GM21381 (cell line): ENCODE data around the gene PGM1.

Experiments
- ATAC-seq: cut with Tn5 transposase; IDR thresholded peaks from one replicate; pipeline ENCODE4 v1.9.1; 2021; ENCODE audit warnings: mild to moderate bottlenecking, moderate library complexity; ENCODE audit not compliant: unreplicated experiment

PGM1 gene

GRCh38 chr1:63663873-63664272 is 70.7 kb downstream of the PGM1 start:
- no peak for ATAC-seq

GRCh38 chr1:63664742-63665141 is 71.5 kb downstream of the PGM1 start:
- ATAC-seq = no peak

- ATAC-seq = no peak
Observed at GRCh38 chr1:63665410-63665809, 72.2 kb downstream of the PGM1 start.

- no peak for ATAC-seq
Observed at GRCh38 chr1:63665824-63666223, 72.6 kb downstream of the PGM1 start.

GRCh38 chr1:63668298-63668697 is 75.1 kb downstream of the PGM1 start:
- ATAC-seq = no peak

- no peak for ATAC-seq
Observed at GRCh38 chr1:63669151-63669961, 76.1 kb downstream of the PGM1 start.

GRCh38 chr1:63670164-63670563 is 77.0 kb downstream of the PGM1 start:
- no peak for ATAC-seq

- ATAC-seq = no peak
Observed at GRCh38 chr1:63671514-63671913, 78.3 kb downstream of the PGM1 start.

GRCh38 chr1:63674238-63674864 is 81.1 kb downstream of the PGM1 start:
- ATAC-seq = peak; percentile 63

GRCh38 chr1:63674865-63675419 is 81.7 kb downstream of the PGM1 start:
- ATAC-seq = no peak

- no peak for ATAC-seq
Observed at GRCh38 chr1:63675420-63675931, 82.3 kb downstream of the PGM1 start.

GRCh38 chr1:63677497-63677896 is 84.3 kb downstream of the PGM1 start:
- no peak for ATAC-seq

GRCh38 chr1:63678200-63678599 is 85.0 kb downstream of the PGM1 start:
- no peak for ATAC-seq

- ATAC-seq = no peak
Observed at GRCh38 chr1:63679076-63679475, 85.9 kb downstream of the PGM1 start.

- ATAC-seq = no peak
Observed at GRCh38 chr1:63679589-63679988, 86.4 kb downstream of the PGM1 start.

- no peak for ATAC-seq
Observed at GRCh38 chr1:63682936-63683335, 89.7 kb downstream of the PGM1 start.

GRCh38 chr1:63683759-63684158 is 90.5 kb downstream of the PGM1 start:
- ATAC-seq = no peak

GRCh38 chr1:63686696-63687095 is 93.5 kb downstream of the PGM1 start:
- no peak for ATAC-seq

GRCh38 chr1:63688302-63688890 is 95.2 kb downstream of the PGM1 start:
- ATAC-seq = no peak

GRCh38 chr1:63690966-63691700 is 97.9 kb downstream of the PGM1 start:
- no peak for ATAC-seq
